NCI-H2107 treated with DMSO at 0.1 percent for 48 hours (cell line): Measurements from ENCODE around the gene KRTAP10-11.
"Not testable (repeated sequence)": the region's sequence is repeated elsewhere in the genome, so short reads cannot be mapped to it uniquely, and the experiment has no call there.

ENCODE experiments used
- DNase-seq: peaks from one replicate; lab custom pipeline; 2025; ENCODE audit not compliant: unreplicated experiment; lab: John Stamatoyannopoulos, UW

The KRTAP10-11 gene

GRCh38 chr21:44614961-44615391 lies 31.2 kb upstream of the KRTAP10-11 start:
- DNase-seq, result no peak

DNA sequence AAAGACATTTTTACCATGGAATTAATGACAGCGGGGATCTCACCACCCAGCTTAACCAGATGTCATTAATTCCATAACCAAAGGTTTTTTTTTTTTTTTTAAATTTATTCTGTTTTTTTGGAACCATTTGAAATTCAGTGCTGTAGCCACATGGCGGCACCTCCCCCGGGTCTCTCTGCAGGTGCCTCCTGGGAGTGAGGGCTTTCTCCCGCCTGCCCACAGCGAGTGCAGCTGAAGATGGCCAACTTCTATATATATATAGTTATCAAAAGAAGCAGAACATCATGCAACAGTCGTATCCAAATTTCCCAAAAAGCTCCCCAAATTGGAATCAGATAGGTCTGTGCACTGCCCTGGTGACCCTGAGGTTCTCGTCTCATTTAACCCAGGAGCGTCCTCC lies 30.7 kb upstream of the KRTAP10-11 start:
- DNase-seq, result no peak

DNA sequence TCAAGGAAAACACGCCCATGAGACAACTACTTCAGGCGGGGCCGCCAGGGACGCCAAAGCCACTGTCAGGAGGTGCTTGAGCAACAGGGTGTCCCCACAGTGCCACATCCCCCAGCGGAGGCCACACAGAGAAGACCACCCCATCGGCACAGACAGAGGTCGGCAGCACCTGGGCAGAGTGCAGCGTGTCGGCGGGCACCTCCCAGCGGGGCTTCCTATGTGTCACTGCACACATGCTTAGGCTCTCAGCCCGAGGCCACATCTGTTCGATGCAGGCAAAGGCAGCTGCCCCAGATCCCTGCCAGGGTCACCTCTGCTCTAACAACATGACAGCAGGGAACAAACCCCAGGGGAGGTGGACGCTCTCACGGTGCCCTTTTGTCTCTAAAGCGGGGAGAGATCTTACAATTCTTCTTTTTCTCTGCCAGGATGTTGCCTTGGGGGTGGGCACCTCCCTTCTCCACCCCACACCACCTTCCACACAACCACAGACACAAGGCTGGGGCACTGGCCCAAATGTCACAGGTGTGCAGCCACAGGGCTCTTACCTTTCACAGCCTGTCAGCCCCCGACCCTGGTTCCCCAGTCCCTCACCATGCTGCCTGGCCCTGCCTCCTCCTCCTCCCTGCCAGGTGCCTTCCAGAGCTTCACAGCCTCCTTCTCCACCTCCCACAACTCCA lies 30.2 kb upstream of the KRTAP10-11 start:
- DNase-seq, result no peak

GRCh38 chr21:44616591-44616926 lies 29.7 kb upstream of the KRTAP10-11 start:
- DNase-seq, result no peak

DNA sequence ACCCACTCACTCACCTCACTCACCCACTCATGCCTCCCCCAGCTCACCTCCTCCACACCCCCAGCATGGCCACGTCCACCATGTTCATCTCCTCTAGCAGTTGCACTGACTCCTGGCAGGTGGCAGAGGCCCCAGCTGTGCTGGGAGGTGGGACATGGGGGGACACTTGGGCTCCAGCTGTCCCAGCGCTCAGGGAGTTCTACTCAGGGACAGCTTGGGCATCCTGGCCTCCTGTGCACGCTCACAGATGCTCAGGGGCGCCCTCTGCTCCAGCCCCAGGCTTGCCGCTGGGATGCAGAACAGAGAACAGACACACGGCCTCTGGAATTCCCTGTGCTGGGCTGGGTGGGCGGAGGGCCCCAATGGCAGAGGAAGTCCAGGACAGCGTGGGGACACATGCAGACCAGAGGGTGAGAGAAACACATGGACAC lies 29.1 kb upstream of the KRTAP10-11 start:
- DNase-seq, result no peak

DNA sequence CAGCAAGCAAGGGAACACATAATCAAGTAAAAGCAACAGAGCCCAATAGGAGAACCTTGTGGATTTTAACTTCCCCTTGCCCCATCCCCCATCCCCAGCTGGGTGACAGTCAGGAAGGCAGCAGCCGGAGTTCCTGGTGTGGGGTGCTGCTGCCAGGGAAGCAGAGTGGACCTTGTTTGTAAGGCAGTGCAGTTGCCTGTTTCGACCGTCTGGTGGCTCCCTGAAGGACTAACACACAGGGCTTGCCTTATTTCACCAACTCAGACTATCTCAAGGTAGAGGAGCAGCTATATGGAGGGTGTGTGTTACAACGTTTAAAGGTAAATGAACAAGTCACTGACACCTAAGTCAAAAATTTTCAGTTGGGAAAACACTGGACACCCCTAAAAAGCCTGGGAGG lies 27.7 kb upstream of the KRTAP10-11 start:
- no peak for DNase-seq

GRCh38 chr21:44618909-44619308 lies 27.3 kb upstream of the KRTAP10-11 start:
- no peak for DNase-seq

DNA sequence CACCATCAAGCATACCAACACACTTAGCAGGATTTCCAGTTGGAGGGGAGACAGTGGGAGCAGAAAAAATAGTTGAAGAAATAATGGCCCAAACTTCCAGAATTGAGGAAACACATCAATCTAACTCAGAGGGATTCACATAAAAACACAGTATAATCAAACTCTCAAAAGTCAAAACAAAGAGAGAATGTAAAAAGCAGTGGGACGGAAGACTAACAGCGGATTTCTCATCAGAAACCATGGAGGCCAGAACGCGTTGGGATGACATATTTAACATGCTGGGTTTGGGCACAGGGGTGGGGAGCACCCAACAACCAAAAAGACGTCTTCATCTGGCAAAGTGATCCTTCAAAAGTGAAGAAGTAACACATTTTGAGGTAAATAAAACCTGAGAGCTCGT lies 26.3 kb upstream of the KRTAP10-11 start:
- no peak for DNase-seq

DNA sequence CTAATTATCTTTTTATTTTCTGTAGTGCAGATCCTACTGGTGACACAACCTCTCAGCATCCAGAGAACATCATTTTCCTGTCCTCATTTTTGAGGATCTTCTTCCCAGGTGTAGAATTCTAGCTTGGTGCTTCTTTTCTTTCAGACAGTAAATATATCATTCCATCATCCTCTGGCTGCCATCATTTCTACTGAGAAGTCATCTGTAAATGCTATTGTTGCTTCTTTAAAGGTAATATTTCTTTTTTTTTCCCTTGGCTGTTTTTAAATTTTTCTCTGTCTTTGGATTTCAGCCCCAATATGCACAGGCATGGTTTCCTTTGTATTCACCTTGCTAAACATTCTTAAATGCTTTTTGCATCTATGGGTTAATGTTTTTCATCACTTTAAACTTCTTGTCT lies 22.6 kb upstream of the KRTAP10-11 start:
- DNase-seq, result no peak

- DNase-seq, result no peak
Measured at GRCh38 chr21:44625756-44626155, 20.5 kb upstream of the KRTAP10-11 start.

GRCh38 chr21:44626262-44626661 lies 20.0 kb upstream of the KRTAP10-11 start:
- DNase-seq, result no peak

GRCh38 chr21:44626673-44627143 lies 19.5 kb upstream of the KRTAP10-11 start, which contains the start of gene KRTAP10-9:
Gene KRTAP10-9, plus strand, starts transcription at chr21:44627093. Its CDS starts 79 bp downstream, at chr21:44627172.
- no peak for DNase-seq

- DNase-seq, result not testable (repeated sequence)
Measured at GRCh38 chr21:44627181-44627822, 18.9 kb upstream of the KRTAP10-11 start.

DNA sequence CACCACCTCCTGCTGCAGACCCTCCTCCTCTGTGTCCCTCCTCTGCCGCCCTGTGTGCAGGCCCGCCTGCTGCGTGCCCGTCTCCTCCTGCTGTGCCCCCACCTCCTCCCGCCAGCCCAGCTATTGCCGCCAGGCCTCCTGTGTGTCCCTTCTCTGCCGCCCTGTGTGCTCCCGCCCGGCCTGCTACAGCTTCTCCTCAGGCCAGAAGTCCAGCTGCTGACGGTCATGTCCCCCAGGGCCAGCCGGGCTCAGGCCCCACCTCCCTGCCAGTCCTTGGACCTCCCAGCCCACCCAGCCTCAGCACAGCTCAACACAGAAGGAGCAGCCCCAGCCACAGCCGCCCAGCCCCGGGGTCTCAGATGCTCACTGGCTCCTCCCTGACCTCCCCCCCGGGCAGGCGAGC lies 18.4 kb upstream of the KRTAP10-11 start:
- not testable (repeated sequence) for DNase-seq

GRCh38 chr21:44628707-44629391 lies 17.4 kb upstream of the KRTAP10-11 start:
- DNase-seq, result no peak

DNA sequence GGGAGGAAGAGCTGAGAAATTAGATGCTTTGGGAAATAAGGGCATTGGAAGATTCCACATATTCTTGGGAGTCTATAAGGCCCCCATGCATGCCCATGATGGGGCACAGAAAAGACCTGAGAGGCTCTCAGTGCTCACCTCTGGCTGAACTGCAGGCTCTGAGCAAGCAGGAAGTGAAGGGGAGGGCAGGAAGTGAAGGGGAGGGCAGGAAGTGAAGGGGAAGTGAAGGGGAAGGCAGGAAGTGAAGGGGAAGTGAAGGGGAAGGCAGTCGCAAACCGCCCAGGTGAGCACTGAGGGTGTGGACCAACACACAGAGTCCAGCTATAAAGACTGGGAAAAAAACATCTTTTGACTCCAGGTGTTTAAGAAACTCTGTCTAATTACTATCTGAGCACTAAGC lies 15.8 kb upstream of the KRTAP10-11 start:
- no peak for DNase-seq

DNA sequence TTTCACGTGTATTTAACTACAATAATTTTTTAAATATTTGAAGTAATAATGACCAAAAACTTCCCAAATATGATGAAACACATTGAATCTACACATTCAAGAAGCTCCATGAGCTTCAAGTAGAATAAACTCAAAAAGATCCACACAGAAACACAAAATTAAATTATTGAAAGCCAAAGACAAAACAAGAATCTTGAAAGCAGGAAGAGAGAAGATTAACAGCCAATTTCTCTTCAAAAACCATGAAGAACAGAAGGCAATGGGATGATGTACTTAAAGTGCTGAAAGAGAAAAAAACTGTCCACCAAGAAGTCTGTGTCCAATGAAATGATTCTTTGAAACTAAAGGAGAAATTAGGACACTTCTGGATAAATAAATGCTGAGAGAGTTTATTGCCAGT lies 14.1 kb upstream of the KRTAP10-11 start:
- no peak for DNase-seq

DNA sequence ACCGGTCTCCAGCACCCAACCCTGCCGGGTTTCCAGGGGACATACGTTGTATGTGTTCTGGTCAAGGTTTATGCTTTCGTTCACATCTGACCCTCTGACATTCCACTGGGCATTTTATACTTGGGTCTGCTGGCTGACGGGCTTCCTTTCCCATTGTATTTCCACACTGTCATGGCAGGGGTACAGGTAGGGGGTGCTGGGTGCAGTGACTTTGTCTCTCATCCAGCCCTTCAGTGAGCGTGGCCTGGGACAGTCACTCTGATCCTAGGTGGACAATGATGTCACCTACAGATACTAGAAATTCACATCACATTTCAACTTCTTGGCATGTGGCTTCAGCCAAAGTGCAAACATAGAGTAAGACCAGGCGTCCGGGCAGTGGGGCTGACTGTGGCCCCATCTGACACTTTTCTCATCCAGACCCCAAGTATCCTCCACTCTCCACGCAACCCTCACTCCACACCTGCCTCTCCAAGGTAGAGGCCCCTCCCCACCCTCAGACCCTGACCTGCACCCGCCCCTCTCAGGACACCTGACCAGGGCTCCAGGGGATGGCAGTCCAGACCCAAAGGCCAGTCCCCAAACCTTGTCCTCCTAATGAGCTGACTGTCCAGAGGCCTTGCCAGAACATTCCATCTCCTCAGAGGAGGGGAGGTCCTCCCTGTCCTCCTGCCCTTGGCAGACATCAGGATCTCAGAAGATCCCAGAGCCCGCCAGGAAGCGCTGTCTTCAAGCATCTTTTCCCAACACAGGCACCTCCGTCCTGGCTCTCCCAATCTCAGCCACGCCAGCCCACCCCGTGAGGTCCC lies 9.8 kb upstream of the KRTAP10-11 start:
- DNase-seq, result no peak

- DNase-seq, result peak; percentile 18
Measured at GRCh38 chr21:44637018-44637850, 9.0 kb upstream of the KRTAP10-11 start, which contains the start of gene KRTAP10-10. Gene KRTAP10-10, plus strand, starts transcription at chr21:44637356. Its CDS starts 62 bp downstream, at chr21:44637418.

- DNase-seq, result not testable (repeated sequence)
Measured at GRCh38 chr21:44637851-44638348, 8.3 kb upstream of the KRTAP10-11 start.
